A549 (cell line): Measurements from ENCODE around the gene MSANTD1. TPM values are rescaled to one million over a fixed set of nuclear protein-coding genes. Genes with fewer than 3 reads are reported as not detected.

Experiments
- ATAC-seq, 2 experiments: fragments of 200-7000 bp in 1 of 2; fragments of >200 bp in 1 of 2; cut with Nextera tagmentation in 1 of 2; cut with Tn5 transposase in 1 of 2; 3 replicates each; pipeline versions ENCODE4 v1.8.0 to v1.9.1; 2018 to 2020; ENCODE audit warnings: mild to moderate bottlenecking in 1 of 2, moderate library complexity in 1 of 2
- CTCF ChIA-PET: fragments of 300-600 bp; sonication (Branson Sonifier 250); formaldehyde crosslinking; extraction: SDS; loops from one replicate; lab custom pipeline; 2021; ENCODE audit warnings: antibody characterized with exemption, inconsistent platforms; lab: Yijun Ruan, JAX
- POLR2A ChIA-PET: fragments of 350-600 bp; formaldehyde crosslinking; extraction: SDS; loops from one replicate; lab custom pipeline; 2021; ENCODE audit warnings: antibody characterized with exemption, inconsistent platforms; lab: Yijun Ruan, JAX
- DNase-seq, 2 experiments: peaks; one replicate each; pipeline versions ENCODE4 v3.0.0 to v3.0.0-alpha.2; 2011 to 2016; ENCODE audit warnings: low read depth in 1 of 2, low spot score in 1 of 2
- FAIRE-seq: peaks from 2 replicates; lab custom pipeline; 2011; peaks lifted over from hg19 to GRCh38; lab: Jason Lieb, UNC
- H3K27ac ChIP-seq, 2 experiments: fragments of >200 bp; sonication (Bioruptor Twin); formaldehyde crosslinking; 3 replicates each; pipeline ENCODE4 v1.5.1; 2016 to 2017
- H3K4me1 ChIP-seq: fragments of >200 bp; sonication (Bioruptor Twin); formaldehyde crosslinking; 3 replicates; pipeline ENCODE4 v1.6.1; 2016
- H3K4me2 ChIP-seq: fragments of >200 bp; sonication (Bioruptor Twin); formaldehyde crosslinking; 3 replicates; pipeline ENCODE4 v1.6.1; 2016
- H3K4me3 ChIP-seq: fragments of >200 bp; sonication (Bioruptor Twin); formaldehyde crosslinking; 3 replicates; pipeline ENCODE4 v1.5.1; 2016
- H3K9me3 ChIP-seq: fragments of >200 bp; sonication (Bioruptor Twin); formaldehyde crosslinking; 3 replicates; pipeline ENCODE4 v1.6.1; 2016
- HOXA7 ChIP-seq: fragments of 250-450 bp; sonication (Bioruptor Pico); IDR thresholded peaks from 2 replicates; pipeline ENCODE4 v1.5.0; 2020; ENCODE audit warnings: mild to moderate bottlenecking, moderate library complexity
- HOXB13 ChIP-seq: fragments of 250-450 bp; sonication (Bioruptor Pico); IDR thresholded peaks from 2 replicates; pipeline ENCODE4 v1.5.0; 2020; ENCODE audit warnings: low read depth, mild to moderate bottlenecking, moderate library complexity
- JUN ChIP-seq, 2 experiments: fragments of >200 bp; sonication (Bioruptor Twin); formaldehyde crosslinking; IDR thresholded peaks; 2 replicates in 1 of 2; 3 replicates in 1 of 2; pipeline ENCODE4 v1.6.1; 2016 to 2017
- KDM1A ChIP-seq: fragments of 200-600 bp; sonication (generic); IDR thresholded peaks from 2 replicates; pipeline ENCODE4 v1.6.1; 2016; ENCODE audit warnings: low read depth, mild to moderate bottlenecking
- MAFK ChIP-seq: fragments of 450-650 bp; IDR thresholded peaks from 2 replicates; pipeline ENCODE4 v1.6.1; 2014; ENCODE audit not compliant: partially characterized antibody
- MAX ChIP-seq: IDR thresholded peaks from 2 replicates; pipeline ENCODE4 v1.6.1; 2012
- NFE2L2 ChIP-seq: fragments of 150-350 bp; conservative IDR thresholded peaks from 2 replicates; pipeline ENCODE4 v1.6.1; 2014; ENCODE audit warnings: low read length
- PHF8 ChIP-seq: fragments of 200-600 bp; sonication (generic); IDR thresholded peaks from 2 replicates; pipeline ENCODE4 v1.6.1; 2016; ENCODE audit warnings: low read depth, mild to moderate bottlenecking, antibody characterized with exemption, moderate library complexity, borderline replicate concordance
- POLR2A ChIP-seq: IDR thresholded peaks from 2 replicates; pipeline ENCODE4 v1.6.1; 2012; ENCODE audit warnings: mild to moderate bottlenecking, low read length
- RARB ChIP-seq: fragments of 250-450 bp; sonication (Bioruptor Pico); IDR thresholded peaks from 2 replicates; pipeline ENCODE4 v1.8.0; 2021; ENCODE audit warnings: mild to moderate bottlenecking, moderate library complexity
- ZC3H11A ChIP-seq: fragments of 450-650 bp; IDR thresholded peaks from 2 replicates; pipeline ENCODE4 v1.6.1; 2014; ENCODE audit warnings: antibody characterized with exemption, mild to moderate bottlenecking
- ZSCAN20 ChIP-seq: fragments of 250-450 bp; sonication (Bioruptor Pico); IDR thresholded peaks from 2 replicates; pipeline ENCODE4 v1.8.0; 2022; ENCODE audit warnings: mild to moderate bottlenecking, moderate library complexity
- WGBS: methylation state at CpG from one replicate; pipeline ENCODE4 v1.1.6; 2017; ENCODE audit errors: missing lambda C conversion rate; 5-methylcytosine and 5-hydroxymethylcytosine counted together
- polyA plus RNA-seq, 4 experiments: library from polyadenylated mRNA; depleted of rRNA in 3 of 4; stranded (reverse); fragments of >200 nt; fragmentation: RNase III in 1 of 4; extraction: RNeasy Plus Mini Kit Qiagen cat#74134 plus additional on column Dnase treatment in 1 of 4; gene quantifications; 2 replicates in 3 of 4; 3 replicates in 1 of 4; pipeline ENCODE4 v1.2.3, GENCODE V29; 2011 to 2017
- TF ChIP-seq, protein P1 (sequence below): IDR thresholded peaks from 2 replicates; pipeline ENCODE4 v1.6.1; 2012; ENCODE audit warnings: low read depth, borderline replicate concordance
- TF ChIP-seq, protein P2 (sequence below): fragments of >200 bp; sonication (Bioruptor Twin); formaldehyde crosslinking; IDR thresholded peaks from 3 replicates; pipeline ENCODE4 v1.6.1; 2016

MSANTD1 gene
- polyA plus RNA-seq, 2 of the 4 experiments (the other 2 are of a cell fraction): 0.08 to 0.12 TPM

DNA sequence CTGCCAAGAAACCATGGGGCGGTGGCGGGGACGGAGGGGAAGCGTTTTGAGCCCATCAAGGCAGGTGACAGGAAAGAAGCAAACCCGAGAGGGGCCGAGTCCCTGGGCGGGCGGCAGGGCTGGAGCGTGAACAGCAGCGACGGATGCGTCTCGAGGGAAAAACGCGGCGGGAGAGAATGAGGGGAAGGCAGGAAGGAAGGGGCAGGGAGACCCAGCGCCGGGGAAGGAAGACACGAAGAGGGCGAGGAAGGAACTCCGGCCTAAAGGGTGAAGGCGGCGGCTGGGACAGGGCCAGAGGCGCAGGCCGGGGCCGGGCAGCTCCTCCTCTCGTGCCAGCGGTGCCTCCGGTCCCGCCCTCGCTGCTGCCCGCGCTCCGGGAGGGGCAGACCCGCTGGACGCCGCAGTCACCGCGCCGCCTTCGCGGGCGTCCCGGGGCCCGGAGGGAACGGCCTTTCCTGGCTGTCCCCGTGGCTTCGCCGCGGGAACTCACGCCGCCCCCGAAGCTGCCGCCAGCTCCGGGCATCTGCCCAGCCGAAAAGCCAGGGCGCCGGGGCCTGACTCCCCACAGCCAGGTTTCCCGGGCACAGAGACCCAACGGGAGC, 43.1 kb downstream of the MSANTD1 start:
- peak; percentile 36 to 42 for DNase-seq
- POLR2A ChIA-PET: interaction anchor here (1.0 to 1.4 kb wide), 2 partner anchors 31 to 39 kb away, joined by 3 read pairs; no protein-coding TSS in a partner anchor
- 3% methylated on average over 24 of the region's 60 CpGs for WGBS
- peak; percentile 64 to 86 for ATAC-seq
- peak overlapping the region; percentile 82 to 97 for H3K27ac ChIP-seq
- no peak for FAIRE-seq
- 0 out of 2 replicates have a peak, but pooled peaks have one; percentile 62 for TF ChIP-seq PHF8
- no peak for TF ChIP-seq RARB
- no peak for TF ChIP-seq NFE2L2
- TF ChIP-seq ZC3H11A: no peak
- no peak for TF ChIP-seq HOXA7 (CRISPR knock-in tag)
- peak overlapping the region; percentile 68 for H3K4me3 ChIP-seq
- CTCF ChIA-PET: interaction anchor here (1.1 kb wide), 1 partner anchor 59 kb away, joined by 3 read pairs; no protein-coding TSS in a partner anchor
- H3K4me2 ChIP-seq: peak overlapping the region; percentile 99
- H3K9me3 ChIP-seq: no peaks in the 10 kb centered on the region
- peaks cover 13% of the 10 kb centered on the region; the same call in 2 of the 3 replicates for H3K4me1 ChIP-seq

- WGBS: no CpG with 5 or more reads among the region's 121 CpGs
- TF ChIP-seq POLR2A: peak; percentile 75
- no peak for TF ChIP-seq KDM1A
- no peak for TF ChIP-seq MAFK
- TF ChIP-seq MAX: peak; percentile 34; the same call in 1 of the 2 replicates
- TF ChIP-seq JUN (IDR thresholded peaks at IDR 0.05): peak in 1 of 2 experiments; percentile 43; a peak in 2 of 5 replicates
- TF ChIP-seq, protein P1, sequence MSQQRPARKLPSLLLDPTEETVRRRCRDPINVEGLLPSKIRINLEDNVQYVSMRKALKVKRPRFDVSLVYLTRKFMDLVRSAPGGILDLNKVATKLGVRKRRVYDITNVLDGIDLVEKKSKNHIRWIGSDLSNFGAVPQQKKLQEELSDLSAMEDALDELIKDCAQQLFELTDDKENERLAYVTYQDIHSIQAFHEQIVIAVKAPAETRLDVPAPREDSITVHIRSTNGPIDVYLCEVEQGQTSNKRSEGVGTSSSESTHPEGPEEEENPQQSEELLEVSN: peak; percentile 21; the same call in 1 of the 2 replicates
- peak; percentile 94 to 98 for ATAC-seq
- ChIA-PET CTCF (no interaction called here), POLR2A (interaction anchor here (1.0 to 1.4 kb wide), 2 partner anchors 32 to 38 kb away, joined by 3 read pairs; no protein-coding TSS in a partner anchor)
- Histone ChIP-seq H3K4me2 (peak within 1 kb of the TSS; percentile 99), H3K27ac (peak within 1 kb of the TSS; percentile 82 to 97), H3K4me3 (peak within 1 kb of the TSS; percentile 68), H3K4me1 (peaks cover 13% of the 10 kb centered on the region; the same call in 2 of the 3 replicates), H3K9me3 (no peaks in the 10 kb centered on the region)
- no peak for FAIRE-seq
- peak; percentile 87 to 91 for DNase-seq
Observed at GRCh38 chr4:3292571-3293400, 43.8 kb downstream of the MSANTD1 start, which contains the start of gene RGS12. TSS of gene RGS12 (plus strand) at chr4:3293021. CDS start at chr4:3316171, 23,150 bp downstream.

- 40% methylated on average over 8 of the region's 42 CpGs for WGBS
- Histone ChIP-seq H3K4me3 (peak overlapping the region; percentile 68), H3K9me3 (no peaks in the 10 kb centered on the region), H3K4me1 (peaks cover 13% of the 10 kb centered on the region; the same call in 2 of the 3 replicates), H3K4me2 (peak overlapping the region; percentile 70), H3K27ac (peak overlapping the region; percentile 80 to 97)
- DNase-seq (no peak), ATAC-seq (peak; percentile 16 to 19; a peak in 4 of 6 replicates), FAIRE-seq (no peak)
- TF ChIP-seq ZC3H11A: no peak
- no peak for TF ChIP-seq ZSCAN20
- TF ChIP-seq, protein P2, sequence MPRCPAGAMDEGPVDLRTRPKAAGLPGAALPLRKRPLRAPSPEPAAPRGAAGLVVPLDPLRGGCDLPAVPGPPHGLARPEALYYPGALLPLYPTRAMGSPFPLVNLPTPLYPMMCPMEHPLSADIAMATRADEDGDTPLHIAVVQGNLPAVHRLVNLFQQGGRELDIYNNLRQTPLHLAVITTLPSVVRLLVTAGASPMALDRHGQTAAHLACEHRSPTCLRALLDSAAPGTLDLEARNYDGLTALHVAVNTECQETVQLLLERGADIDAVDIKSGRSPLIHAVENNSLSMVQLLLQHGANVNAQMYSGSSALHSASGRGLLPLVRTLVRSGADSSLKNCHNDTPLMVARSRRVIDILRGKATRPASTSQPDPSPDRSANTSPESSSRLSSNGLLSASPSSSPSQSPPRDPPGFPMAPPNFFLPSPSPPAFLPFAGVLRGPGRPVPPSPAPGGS: no peak
- TF ChIP-seq HOXB13 (CRISPR knock-in tag): no peak
- ChIA-PET POLR2A (no interaction called here), CTCF (no interaction called here)
Observed at GRCh38 chr4:3293401-3294391, 44.7 kb downstream of the MSANTD1 start.
